ENCODE results near the gene MSANTD3.

Gene MSANTD3

GRCh38 chr9:100465274-100465673, 38.3 kb downstream of the MSANTD3 start:
- DNase-seq (ENCODE audit: low read depth in 2 of 2, low spot score in 1 of 2), result no peak

- no peak for DNase-seq (ENCODE audit: low read depth in 2 of 2, low spot score in 1 of 2)
These were observed 38.8 kb downstream of the MSANTD3 start for GRCh38 chr9:100465761-100466160.

- no peak for DNase-seq (ENCODE audit: low read depth in 2 of 2, low spot score in 1 of 2)
These were observed 39.4 kb downstream of the MSANTD3 start for GRCh38 chr9:100466171-100466828.

DNA sequence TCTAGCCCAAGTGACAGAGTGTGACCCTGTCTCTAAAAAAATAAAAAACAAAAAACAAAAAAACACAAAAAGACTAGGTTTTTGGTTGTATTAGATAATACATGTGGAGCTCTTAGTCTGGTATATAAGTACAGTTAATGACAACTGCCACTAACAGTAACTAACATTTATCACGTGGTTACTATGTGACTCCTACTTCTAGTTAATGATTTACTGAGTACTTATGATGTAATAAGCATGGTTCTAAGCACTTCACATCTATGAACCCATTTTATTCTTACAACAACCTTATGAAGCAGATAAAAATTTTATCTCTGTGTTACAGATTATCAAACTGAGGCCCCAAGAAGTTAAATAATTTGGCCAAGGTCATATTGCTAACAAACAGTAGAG, 39.9 kb downstream of the MSANTD3 start:
- DNase-seq (ENCODE audit: low read depth in 2 of 2, low spot score in 1 of 2), result no peak

GRCh38 chr9:100468041-100468440, 41.1 kb downstream of the MSANTD3 start:
- no peak for DNase-seq (ENCODE audit: low read depth in 2 of 2, low spot score in 1 of 2)

DNA sequence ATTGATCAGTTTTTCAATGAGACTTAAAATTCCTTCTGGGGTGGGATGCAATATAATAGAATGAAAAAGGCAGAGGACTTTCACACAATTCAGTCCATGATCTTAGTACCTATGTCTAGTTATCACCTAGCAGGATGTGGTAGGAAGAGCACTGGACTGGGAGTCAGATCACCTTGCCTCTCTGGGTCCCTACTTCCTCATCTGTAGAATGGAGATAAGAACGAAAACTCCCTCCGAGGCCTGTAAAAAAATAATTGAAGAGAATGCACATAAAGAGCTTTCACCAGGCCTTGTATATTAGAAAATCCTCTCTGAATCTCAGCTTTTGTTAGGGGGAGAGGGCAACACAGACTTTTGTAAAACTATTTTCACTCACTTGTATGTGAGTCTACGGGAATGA, 45.3 kb downstream of the MSANTD3 start:
- DNase-seq (ENCODE audit: low read depth in 2 of 2, low spot score in 1 of 2), result no peak

- DNase-seq (ENCODE audit: low read depth in 2 of 2, low spot score in 1 of 2), result no peak
These were observed 45.9 kb downstream of the MSANTD3 start, which contains the start of gene TMEFF1 for GRCh38 chr9:100472788-100473275. TMEFF1 (plus strand) TSS chr9:100473149; CDS start chr9:100473545, 396 bp downstream.

DNA sequence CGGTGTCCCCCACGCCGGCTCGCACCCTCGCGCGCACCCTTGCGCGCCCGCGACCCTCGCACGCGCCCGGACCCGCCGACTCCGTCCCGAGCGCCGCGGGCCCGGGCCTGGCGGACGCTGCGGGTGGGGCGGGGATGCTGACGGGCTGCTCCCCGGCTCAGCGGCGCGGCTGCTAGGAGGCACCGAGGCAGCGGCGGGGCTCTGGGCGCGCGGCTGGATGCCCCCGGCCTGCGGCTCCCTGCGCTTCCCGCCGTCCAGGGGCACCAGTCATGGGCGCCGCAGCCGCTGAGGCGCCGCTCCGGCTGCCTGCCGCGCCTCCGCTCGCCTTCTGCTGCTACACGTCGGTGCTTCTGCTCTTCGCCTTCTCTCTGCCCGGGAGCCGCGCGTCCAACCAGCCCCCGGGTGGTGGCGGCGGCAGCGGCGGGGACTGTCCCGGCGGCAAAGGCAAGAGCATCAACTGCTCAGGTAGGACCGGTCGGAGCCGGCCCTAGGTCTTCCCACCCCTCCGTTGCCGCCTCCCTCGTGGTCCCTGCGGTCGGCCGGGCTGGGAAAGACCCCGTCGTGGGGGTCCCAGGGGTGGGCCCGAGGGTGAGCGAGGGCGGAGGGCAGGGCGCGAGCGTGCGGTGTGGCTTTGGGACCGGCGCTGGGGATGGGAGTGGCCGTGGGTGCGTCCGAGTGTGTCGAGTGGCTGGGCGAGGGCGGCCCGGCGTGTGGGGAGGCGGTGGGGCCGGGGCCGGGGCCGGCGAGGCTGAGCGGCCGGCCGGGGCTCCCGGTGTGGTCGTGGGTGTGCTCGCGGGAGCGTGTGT, 46.5 kb downstream of the MSANTD3 start:
- no peak for DNase-seq (ENCODE audit: low read depth in 2 of 2, low spot score in 1 of 2)

- no peak for DNase-seq (ENCODE audit: low read depth in 2 of 2, low spot score in 1 of 2)
These were observed 47.4 kb downstream of the MSANTD3 start for GRCh38 chr9:100474082-100474923.

- no peak for DNase-seq (ENCODE audit: low read depth in 2 of 2, low spot score in 1 of 2)
These were observed 48.0 kb downstream of the MSANTD3 start for GRCh38 chr9:100474924-100475276.

DNA sequence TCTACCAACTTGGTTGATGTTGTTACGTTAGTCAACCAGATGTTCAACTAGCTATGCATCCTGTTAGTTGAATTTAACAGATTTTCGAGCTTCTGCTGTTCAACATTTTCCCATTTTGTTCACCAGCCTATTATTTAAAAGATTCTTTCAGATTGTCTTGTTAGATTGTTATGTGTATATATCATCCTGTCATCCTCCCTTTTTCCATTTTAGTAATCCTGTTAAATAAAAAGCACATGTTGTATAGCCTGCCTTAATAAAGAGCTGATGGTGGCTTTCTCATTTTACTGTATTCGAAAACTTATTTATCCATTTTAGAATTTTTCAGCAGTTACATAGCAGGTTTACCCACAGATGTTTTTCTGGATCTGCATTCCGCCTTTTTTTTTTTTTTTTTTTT, 50.3 kb downstream of the MSANTD3 start:
- DNase-seq (ENCODE audit: low read depth in 2 of 2, low spot score in 1 of 2), result no peak

- no peak for DNase-seq (ENCODE audit: low read depth in 2 of 2, low spot score in 1 of 2)
These were observed 51.2 kb downstream of the MSANTD3 start for GRCh38 chr9:100478192-100478591.

- DNase-seq (ENCODE audit: low read depth in 2 of 2, low spot score in 1 of 2), result no peak
These were observed 52.9 kb downstream of the MSANTD3 start for GRCh38 chr9:100479820-100480219.

DNA sequence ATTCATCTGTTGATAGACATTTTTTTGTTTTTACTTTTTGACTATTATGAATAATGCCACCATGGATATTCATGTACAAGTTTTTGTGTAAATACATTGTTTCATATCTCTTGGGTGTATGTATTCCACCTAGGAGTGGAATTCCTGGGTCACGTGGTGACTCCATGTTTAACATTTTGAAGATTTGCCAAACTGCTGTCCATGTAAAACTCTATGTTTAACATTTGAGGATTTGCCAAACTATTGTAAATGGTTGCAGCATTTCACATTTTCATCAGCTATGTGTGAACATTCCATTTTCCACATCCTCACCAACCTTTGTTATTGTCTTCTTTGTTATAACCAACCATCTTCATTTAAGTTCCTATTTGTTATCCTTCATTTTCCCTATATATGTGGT, 58.3 kb downstream of the MSANTD3 start:
- no peak for DNase-seq (ENCODE audit: low read depth in 2 of 2, low spot score in 1 of 2)

GRCh38 chr9:100486479-100487176, 59.7 kb downstream of the MSANTD3 start:
- no peak for DNase-seq (ENCODE audit: low read depth in 2 of 2, low spot score in 1 of 2)

- DNase-seq (ENCODE audit: low read depth in 2 of 2, low spot score in 1 of 2), result no peak
These were observed 61.2 kb downstream of the MSANTD3 start for GRCh38 chr9:100488177-100488576.

DNA sequence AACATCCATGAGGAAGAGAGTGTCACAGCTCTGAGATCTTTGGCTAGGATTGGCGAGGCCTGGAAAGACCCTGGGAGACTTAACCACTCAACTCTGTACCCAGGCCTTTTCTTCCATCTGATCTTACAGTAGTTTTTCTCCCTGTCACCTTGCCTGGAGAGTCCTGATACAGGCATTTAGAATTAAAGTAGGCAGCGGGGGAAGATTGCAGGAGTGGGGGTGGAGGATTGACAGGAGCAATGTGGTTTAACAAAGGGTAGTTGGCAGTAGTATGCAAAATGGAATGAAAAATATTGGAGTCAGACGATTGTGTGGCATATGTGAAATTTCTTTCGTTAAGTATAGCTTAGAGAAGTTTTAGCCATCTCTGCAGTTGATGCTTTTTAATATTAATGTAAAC, 62.9 kb downstream of the MSANTD3 start:
- no peak for DNase-seq (ENCODE audit: low read depth in 2 of 2, low spot score in 1 of 2)

- DNase-seq (ENCODE audit: low read depth in 2 of 2, low spot score in 1 of 2), result no peak
These were observed 66.0 kb downstream of the MSANTD3 start for GRCh38 chr9:100492952-100493351.

GRCh38 chr9:100498592-100498991, 71.6 kb downstream of the MSANTD3 start:
- no peak for DNase-seq (ENCODE audit: low read depth in 2 of 2, low spot score in 1 of 2)

GRCh38 chr9:100499460-100499859, 72.5 kb downstream of the MSANTD3 start:
- DNase-seq (ENCODE audit: low read depth in 2 of 2, low spot score in 1 of 2), result no peak

- no peak for DNase-seq (ENCODE audit: low read depth in 2 of 2, low spot score in 1 of 2)
These were observed 72.9 kb downstream of the MSANTD3 start for GRCh38 chr9:100499866-100500265.
